Ramos (cell line): Measurements from ENCODE around the gene CAMK4.
"Not testable (repeated sequence)": the region's sequence is repeated elsewhere in the genome, so short reads cannot be mapped to it uniquely, and the experiment has no call there.

Source experiments
- in situ Hi-C: fragments of 300-500 bp; cut with MboI; formaldehyde crosslinking; loops from one replicate; pipeline ENCODE4 v1.14.3; 2022; ENCODE audit warnings: low sequenced_read_pairs; ENCODE audit not compliant: unreplicated experiment

CAMK4 gene

DNA sequence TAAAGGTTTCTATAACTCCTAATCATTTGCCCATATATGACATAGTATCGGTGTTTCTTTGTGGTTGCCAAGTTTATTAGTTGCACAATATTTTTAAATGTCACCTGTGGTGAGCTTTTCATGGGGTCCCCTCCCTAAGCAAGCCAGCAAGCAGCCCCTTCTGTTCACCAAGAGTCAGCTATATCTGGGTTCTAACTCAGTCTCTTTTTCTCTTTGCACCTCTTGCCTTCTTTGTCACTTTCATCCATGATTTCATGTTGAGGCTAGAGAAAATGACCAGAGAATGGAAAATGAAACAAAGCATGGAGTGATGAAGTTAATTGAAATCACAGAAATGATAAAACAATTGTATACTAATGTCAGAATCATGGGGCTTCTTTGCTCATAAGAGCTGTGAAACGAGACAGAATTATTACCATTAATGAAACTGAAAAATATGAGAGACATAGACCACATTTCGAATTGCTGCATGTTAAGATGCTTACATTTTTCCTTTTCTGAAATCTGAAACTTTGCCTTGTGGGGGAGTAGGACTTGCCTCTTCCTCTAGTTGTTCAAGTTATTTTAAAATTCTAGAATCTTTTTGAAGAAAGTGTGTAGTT is 75.7 kb downstream of the CAMK4 start:
- in situ Hi-C loops, result no loop called here

DNA sequence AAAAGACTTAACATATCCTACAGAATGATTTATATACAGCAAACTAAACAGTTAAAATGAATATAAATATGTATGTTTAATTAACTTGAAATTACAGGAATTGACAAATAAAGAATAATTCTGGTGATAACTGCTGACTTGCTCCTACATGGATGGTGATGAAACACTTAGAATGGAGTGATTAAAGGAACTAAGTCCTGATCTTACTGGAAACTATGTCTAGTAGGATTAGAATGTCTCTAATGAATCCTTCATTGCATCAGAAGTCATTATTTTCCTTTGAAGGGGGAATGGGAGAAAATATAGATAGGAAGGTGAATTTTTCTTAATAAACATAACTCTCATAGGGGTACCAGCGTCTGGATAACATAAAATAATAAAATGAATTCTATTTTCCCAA is 77.1 kb downstream of the CAMK4 start:
- in situ Hi-C loops, result no loop called here

DNA sequence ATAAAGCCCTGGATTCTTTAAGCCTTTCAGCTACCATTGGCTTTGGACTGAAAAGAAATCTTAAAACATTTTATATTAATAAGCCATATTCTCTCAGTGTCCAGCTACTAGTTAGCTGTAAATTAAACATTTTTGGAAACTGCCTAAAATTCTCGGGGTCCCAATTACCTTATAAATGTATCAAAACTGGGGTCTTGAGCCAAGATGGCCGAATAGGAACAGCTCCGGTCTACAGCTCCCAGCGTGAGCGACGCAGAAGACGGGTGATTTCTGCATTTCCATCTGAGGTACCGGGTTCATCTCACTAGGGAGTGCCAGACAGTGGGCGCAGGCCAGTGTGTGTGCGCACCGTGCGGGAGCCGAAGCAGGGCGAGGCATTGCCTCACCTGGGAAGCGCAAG is 77.9 kb downstream of the CAMK4 start:
- in situ Hi-C loops, result not testable (repeated sequence)

DNA sequence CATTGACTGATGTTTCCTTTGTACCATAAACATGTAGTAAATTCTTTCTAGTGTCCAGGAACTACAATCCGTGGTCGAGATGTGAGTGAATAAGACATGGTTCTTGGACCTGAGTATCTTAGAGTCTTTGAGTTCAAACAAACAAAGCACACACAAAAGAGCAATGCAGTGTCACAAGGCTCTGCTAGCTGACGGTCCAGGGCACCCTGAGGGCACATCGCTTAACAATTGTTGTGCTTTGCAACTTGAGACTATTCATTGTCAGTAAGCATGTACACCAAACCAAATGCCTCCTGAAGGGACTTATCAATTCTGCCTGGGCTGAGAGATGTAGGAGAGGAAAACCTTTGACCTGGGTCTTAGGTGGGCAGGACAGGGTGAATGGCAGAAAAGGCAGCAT is 84.8 kb downstream of the CAMK4 start:
- in situ Hi-C loops, result no loop called here

DNA sequence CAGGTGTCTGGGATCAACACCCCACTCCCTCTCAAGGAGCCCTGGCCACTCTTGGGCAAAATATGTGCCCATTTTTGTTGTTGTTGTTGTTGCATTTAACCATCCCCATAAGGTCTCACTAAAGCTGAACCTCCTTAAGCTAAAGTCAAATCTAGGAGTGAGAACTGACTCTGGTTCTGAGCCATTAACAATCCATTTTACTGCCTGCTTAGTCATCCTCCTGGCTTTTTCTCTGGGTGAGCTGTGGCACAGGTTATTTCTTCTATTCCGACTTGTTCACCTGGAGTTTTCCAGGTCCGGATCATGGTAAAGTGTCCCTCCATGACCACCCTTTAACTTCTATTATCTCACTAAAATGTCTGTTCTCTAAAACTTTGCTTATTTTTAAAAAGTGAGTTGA is 85.2 kb downstream of the CAMK4 start:
- in situ Hi-C loops, result no loop called here

DNA sequence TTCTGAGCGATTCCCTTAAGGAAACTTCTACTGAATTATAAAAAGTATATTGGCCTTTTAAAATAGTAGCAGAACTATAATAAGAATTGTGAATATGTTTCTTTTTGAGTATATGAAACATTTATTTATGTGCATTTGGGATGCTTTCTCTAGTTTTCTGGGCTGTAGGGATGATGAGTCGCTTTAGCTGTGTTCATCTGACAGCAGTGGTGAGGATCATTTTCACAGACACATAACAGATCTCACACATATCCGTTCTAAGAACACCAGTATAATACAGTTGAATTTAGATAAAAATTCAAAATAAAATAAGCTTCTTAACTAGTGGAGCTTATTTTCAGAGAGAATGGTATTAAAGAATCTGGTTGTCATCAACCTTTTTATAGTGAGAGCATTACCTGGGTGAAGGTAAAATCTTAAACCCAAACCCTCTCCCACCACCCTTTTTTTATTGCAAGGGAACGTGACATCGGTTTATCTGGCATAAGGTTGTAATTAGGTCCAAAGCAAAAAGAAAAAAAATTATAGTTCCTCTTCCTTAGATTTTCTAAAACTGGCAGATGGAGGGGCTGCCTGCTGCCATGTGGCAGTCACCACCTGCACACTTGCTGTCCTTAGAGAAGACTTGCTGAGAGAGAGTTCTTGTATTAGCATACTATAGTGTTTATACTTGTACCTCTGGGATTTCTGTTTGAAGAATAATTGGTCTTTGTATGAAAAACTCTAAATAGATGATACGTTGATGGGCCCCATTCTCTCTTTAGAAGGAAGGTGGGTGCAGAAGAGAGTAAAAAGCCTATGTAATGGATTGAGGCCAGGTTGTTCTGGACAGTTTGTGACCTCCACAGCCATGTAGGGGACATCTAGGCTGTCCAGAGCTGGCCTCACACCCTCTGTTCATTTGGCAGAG is 86.8 kb downstream of the CAMK4 start:
- in situ Hi-C loops, result no loop called here

DNA sequence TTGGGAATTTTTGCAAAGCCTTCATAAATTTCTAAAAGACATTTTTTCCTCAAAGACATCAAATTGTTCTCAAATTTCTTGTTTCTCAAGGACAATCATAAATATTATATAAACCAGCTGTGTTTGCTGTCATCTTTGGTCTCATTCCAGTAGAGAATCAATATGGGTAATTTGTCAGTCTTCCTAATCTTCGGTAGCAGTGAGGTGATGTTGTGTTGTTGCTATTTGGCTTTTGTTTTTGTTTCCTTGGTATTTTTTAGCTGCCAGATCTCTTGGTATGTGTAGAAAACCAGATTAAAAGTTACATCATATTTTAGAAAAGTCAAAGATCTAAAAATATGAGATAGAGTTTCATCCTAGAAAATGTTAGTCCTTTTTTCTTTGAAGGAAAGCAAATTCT is 87.5 kb downstream of the CAMK4 start:
- in situ Hi-C loops, result no loop called here

DNA sequence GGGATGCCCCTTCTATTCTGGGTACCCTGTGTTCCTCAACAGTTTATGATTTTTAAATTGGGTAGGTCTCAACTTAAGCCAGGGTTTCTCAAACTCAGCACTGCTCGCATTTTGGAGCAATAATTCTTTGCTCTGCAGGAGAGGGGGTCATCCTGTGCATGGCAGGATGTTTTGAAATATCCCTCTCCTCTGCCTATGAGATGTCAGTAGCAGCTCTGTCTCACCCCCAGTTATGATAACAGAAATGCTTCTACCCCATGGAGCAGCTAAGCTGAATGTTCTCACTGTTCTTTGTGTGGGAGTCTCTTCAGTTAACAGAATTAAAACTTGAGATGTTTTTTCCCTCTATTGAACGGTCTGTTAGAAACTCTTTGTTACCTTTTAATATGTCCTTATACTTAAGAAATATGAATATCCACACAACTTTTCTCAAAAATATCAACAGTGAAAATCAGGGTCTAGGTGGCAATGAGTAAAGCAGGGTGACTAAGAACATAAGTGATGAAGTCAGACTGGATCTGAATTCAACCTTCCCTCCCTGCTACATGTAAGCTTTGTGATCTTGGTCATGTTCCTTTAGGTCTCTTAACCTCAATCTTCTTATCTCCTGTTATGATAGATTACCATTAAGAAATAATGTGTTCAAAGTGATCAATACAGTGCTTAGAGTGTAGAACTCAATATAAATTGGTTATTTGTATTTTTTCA is 89.0 kb downstream of the CAMK4 start:
- in situ Hi-C loops, result no loop called here

DNA sequence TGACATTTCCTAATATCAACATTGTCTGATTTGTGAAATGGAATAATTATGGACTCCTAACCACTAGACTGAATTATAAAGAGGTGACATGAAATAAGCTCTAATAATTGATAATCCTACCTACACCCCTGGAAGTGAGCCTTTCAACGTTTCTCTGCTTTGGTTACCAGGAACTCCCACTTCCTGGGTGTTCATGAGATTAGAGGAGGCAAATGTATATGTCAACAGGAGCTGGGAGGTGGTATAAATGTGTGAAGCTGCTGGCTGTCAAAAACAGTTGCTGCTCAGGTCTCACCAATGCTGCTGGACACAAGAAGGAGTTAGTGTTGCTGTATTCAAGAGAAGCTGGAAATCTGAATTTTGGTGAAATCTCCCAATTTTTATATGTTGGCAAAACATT is 96.8 kb downstream of the CAMK4 start:
- in situ Hi-C loops, result no loop called here

DNA sequence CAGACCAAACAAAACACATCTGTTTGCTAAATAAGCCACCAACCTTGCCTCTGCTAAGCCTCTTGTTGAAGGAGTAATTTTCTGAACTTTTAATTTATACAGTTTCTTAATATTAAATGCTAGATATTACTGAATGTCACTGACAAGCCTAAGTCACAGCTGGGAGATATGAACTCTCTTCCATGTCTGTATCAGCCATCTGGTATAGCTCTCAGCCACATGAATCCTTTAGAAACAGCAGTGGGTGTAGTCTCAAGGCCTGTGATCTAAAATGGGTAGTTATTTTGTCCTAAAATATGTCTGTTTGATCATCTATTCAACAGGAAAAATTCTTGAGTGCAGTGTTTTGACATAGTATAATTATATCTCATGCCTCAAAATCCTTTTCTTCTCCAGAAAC is 97.2 kb downstream of the CAMK4 start:
- in situ Hi-C loops, result no loop called here

DNA sequence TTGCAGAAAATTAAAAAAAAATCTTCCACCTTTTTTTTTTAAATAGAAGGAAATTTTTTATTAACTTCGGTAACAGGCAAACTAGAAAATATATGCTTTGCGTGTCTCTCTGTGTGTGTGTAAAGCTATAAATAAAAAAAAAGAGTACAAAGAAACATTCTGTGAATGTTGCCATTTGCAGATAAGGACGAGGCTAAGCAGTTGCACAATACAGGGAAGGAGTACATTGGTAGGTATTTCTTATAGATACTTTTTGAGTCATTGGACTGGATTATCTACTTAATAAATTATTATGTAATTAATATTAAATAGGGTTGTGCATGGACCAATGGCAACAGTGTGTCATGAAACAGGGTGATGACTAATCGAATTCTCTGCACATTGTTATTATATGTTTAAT is 102.4 kb downstream of the CAMK4 start:
- in situ Hi-C loops, result no loop called here

DNA sequence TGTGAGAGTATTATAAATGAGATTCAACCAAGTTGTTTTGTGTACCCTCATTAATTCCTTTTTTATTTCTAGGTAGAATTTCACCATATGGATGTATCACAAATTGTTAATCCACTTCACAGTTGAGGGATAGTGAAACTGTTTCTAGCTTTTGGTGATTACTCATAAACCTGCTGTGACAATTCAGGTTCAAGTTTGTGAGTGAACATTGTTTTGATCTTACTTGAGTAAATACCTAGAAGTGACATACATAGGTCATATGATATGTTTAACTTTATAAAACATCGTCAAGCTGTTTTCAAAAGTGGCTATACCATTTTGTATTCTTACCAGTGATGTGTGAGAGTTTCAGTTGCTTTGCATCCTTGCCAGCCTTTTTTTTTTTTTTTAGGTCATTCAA is 112.9 kb downstream of the CAMK4 start:
- in situ Hi-C loops, result no loop called here

DNA sequence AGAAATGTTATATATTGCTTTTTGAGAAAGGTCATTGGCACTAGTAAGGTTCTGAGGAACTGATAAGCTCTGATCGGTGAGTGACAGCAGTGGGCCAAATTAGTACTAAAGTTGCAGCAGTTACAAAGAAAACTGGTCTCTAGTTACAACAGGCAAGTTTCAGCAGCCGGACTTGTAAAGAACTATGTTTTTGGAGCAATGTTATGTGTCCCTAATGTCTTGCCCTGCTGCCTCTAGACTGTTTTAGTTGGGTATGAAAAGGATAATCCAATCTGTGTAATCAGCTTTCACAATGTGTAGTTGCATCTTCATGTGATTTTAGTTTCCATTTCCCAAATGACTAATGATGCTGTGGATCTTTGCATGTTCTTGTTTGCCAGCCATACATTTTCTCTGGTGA is 113.5 kb downstream of the CAMK4 start:
- in situ Hi-C loops, result no loop called here

DNA sequence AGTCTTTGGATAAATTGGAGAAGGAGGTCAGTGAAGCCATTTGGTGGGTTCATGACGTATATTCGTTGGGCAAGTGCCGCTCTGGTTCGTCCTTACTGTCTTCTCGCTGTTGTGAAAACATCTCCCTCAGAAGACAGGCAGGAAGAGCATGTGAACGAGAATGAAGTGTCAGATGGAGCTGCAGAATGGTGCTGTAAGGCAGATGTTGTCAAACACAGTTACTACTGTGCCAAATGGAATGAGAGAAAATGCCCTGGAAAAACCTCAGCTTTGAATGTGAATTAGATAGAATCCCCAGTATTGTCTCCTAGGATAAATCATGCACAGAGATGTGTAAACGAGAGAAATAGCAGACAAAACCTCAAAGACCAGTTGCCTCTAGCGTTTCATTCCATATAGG is 121.5 kb downstream of the CAMK4 start:
- in situ Hi-C loops, result no loop called here

DNA sequence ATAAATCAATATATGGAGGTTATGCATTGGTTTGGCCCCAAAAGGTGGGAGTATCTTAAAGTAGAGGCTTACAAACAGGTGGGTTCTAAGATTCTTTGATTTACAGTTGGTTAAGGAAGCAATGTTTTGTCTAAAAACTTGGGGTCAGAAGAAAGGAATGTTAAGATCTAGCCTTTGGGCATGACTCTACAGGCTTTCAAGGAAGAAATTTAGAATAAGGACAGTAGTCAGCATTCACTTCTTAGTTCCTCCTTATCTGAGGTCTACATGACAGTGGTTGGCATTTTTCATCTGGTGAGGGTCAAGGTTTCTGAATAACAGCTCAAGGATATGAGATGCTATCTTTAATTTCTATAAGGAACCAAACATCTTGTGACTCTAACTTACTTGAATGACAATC is 122.8 kb downstream of the CAMK4 start:
- in situ Hi-C loops, result no loop called here

DNA sequence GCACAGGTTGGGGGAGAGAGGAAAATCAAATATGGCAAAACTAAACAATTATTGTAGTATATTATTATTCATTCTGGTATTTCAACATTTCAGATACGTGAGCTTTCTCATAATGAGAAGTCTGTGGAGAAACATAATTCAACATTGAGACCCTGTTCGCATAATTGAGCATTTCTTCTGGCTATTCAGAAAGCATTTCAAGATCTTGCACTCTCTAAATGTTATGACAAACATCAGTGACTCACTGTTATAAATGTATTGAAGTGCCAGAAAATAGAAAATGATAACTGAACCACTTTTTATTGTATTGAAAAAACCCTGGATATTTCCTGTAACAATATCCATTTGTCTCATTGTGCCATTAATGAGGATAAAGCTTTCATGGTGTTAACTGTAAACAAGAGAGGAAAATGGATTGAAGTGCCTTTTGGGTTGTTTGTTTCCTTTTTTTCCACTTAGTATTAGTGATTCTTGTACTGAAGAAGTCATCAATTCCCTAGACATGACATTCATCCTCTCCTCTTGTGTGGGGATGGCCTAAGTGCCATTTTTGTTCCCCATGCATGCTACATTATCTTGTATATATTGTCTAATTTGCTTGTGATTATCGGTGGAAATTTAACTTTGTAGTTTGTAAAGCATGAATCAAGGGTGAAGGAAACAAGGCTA is 124.6 kb downstream of the CAMK4 start:
- in situ Hi-C loops, result no loop called here

DNA sequence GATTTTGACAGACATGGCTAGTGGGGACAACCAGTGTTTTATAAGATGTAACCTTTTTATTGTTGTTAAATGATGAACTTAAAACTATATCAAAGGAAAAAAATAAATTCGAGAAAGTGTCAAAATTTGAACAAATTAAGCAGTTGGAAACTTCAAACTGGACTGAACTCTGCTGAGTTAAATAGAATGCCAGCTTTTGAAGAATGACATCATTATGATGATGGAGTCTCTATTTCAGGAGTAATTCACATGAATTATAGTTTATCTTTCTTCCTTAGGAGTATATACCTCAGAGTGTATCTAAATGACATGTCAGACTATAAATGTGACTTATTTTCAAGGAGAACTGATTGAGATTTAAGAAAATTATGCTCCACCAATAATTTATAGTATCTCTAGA is 125.2 kb downstream of the CAMK4 start:
- in situ Hi-C loops, result no loop called here

DNA sequence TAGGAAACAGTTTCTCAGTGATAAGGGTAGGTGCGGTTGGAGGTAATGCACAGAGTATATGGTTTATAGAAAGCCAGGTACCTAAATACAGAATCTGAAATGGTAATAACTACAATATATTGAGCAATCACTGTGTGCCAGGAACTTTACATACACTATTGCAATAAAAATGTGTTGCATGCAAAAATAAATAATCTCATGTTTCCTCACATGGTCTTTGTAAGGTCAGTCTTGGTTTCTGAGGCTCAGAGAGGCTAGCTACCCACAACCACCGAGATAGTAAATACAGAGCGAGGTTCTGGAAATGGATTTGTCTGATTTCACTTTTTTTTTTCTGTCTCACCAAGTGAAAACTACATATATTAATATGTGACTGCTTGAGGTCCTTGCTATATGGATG is 128.9 kb downstream of the CAMK4 start:
- in situ Hi-C loops, result no loop called here

DNA sequence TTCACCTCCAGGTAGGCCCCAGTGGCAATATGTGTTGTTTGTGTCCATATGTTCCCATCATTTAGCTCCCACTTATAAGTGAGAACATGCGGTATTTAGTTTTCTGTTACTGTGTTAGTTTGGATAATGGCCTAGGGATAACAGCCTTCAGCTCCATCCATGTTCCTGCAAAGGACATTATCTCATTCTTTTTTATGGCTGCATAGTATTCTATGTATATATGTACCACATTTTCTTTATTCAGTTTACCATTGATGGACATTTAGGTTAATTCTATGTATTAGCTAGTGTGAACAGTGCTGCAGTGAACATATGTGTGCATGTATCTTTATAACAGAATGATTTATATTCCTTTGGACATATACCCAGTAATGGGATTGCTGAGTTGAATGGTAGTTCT is 134.5 kb downstream of the CAMK4 start:
- in situ Hi-C loops, result not testable (repeated sequence)

DNA sequence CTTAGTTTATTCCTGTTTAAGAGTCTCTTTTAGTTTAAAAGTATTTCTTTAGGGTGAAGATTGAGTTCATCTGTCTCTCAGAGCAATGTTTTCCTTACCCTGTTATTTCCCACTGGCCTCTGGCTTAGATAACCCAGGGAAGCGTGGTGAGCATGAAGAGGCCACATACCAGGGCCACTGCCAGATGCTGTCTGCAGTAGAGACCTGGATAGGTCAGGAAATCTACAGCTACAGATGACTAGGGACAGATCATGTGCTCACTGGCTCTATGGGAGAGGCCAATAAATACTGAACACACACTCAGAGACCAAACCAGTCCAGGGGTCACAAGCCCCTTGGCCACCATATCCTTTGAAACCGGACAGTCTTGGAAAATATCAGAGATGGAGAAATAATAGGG is 136.0 kb downstream of the CAMK4 start:
- in situ Hi-C loops, result no loop called here

DNA sequence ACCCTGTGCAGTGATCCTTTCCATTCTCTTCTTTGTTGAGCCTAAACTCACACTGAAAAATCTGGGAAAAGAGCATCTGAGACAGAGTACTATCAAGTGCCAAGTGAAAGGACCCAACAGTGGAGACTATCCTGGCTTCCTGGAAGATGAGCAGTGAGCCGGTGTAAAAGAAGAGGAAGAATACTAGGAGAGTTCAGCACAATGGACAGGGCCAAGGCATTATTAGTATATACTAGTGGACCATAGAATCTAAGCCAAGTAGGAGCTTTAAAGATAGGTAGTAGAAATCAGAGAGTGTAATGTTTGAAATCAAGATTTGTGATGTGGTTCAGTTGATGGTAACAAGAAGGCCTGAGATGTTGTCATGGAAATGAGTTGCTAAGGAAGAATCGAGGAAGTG is 140.8 kb downstream of the CAMK4 start:
- in situ Hi-C loops, result no loop called here
